Fibroblast of villous mesenchyme (primary cell): Measurements from ENCODE around the gene KCND3. TPM values are rescaled to one million over a fixed set of nuclear protein-coding genes. Genes with fewer than 3 reads are reported as not detected.
A peak's percentile ranks its signal among the peaks of the same experiment; 100 is the strongest.

Experiments
- DNase-seq: peaks from one replicate; pipeline ENCODE4 v3.0.0-alpha.2; 2010; ENCODE audit warnings: low read depth
- H3K4me3 ChIP-seq: 2 replicates; pipeline ENCODE4 v1.5.1; 2011; ENCODE audit warnings: low read depth, mild to moderate bottlenecking, low read length
- total RNA-seq: library from RNA; depleted of rRNA; stranded (reverse); fragments of >200 nt; gene quantifications from 2 replicates; pipeline ENCODE4 v1.2.3, GENCODE V29; 2012
- TF ChIP-seq, protein P1 (sequence below): IDR thresholded peaks from 2 replicates; pipeline ENCODE4 v1.5.1; 2012; ENCODE audit warnings: low read depth, mild to moderate bottlenecking, low read length; ENCODE audit not compliant: insufficient read depth

KCND3 gene
- total RNA-seq, 1 donor, result 1.7 TPM

DNA sequence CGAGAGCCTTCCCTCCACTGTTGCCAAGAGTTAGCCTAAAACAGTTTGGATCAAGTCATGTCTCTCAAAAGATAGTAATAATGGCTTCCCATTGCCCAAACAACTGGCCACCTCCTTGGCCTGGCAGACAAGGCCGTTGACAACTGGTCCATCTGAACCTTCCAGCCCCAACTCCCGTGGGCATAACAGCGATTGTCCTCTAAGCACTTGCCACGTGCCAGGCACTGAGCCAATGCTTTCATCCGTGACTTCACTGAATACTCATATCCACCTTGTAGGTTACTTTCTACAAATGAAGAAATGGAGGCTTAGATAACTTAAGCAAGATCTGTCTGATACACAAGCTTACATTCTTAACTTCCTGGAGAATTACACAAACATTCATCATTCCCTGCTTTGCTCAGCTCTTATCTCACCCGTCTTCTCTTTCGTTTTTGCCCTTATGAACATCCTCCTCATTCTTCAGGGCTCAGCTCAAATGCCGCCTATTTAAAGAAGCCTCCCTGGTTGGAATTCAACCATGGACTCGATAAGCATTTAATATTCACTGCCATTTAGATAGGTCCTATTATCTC lies 106.4 kb downstream of the KCND3 start:
- no peak overlapping the region for H3K4me3 ChIP-seq
- TF ChIP-seq, protein P1, sequence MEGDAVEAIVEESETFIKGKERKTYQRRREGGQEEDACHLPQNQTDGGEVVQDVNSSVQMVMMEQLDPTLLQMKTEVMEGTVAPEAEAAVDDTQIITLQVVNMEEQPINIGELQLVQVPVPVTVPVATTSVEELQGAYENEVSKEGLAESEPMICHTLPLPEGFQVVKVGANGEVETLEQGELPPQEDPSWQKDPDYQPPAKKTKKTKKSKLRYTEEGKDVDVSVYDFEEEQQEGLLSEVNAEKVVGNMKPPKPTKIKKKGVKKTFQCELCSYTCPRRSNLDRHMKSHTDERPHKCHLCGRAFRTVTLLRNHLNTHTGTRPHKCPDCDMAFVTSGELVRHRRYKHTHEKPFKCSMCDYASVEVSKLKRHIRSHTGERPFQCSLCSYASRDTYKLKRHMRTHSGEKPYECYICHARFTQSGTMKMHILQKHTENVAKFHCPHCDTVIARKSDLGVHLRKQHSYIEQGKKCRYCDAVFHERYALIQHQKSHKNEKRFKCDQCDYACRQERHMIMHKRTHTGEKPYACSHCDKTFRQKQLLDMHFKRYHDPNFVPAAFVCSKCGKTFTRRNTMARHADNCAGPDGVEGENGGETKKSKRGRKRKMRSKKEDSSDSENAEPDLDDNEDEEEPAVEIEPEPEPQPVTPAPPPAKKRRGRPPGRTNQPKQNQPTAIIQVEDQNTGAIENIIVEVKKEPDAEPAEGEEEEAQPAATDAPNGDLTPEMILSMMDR, result no peak
- peak; percentile 8 for DNase-seq

DNA sequence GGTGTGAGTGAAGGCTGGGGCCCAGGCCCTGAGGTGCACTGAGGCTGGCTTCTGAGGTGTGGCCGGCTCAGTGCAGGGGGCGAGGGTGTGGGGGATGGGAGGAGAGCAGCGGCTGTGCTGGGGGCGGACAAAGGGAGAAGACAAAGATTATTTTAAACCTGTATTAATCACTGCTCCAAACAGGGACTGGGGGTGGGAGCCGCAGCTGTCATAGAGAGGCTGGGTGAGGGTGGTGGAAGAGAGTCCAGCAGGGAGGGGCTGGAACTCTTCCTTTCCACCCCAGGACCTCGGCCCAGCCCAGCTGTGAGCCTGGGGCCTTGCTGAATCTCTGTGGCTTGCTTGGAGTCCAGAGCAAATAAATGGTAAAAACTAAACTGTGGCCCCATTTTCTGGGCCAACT lies 106.9 kb downstream of the KCND3 start:
- TF ChIP-seq, protein P1, result no peak
- no peak for DNase-seq
- H3K4me3 ChIP-seq, result no peak overlapping the region

DNA sequence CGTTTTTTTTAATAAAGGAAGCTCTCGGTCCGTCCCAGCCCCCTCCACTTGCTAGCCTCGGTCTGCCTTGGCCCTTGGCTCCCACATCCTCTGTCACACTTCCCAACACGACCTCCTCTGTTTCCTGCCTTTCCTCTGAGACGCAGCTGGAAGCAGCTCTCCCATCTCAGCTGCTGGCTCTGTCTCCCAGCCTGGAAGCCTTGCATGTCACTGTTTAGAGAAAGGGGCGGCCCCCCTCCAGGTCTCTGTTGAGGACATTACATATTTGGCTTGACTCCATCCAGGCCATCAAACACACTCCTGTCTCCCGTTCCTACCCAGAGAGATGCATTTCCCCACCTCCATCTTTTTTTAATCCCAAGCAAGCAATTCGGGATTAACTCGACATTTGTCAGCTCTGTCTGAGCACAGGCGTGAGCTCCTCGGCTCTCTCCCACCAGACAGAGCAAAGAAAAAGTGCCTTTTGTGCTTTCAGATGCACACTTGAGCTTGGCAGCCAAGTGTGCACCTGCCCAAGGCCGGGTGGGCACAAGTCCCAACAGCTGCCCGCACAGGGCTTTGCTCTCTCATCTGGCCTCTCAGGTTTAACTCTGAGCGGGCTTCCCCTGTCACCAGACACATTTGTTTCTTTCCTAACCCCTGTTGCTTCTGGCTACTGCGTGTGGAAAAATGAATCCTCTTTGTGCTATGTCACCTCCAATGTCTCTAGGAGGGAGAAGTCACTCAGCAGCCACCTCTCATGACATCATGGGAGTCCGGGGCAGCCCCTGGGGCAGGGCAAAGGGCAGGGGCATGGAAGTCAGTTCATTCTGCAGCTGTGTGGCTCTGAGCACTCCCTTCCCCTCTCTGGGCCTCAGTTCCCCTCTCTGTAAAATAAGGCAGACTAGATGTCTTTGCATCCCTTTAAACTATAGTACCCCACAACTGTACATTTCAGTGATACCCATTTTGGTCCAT lies 108.3 kb downstream of the KCND3 start:
- TF ChIP-seq, protein P1, result no peak
- H3K4me3 ChIP-seq, result no peak overlapping the region
- DNase-seq, result no peak

DNA sequence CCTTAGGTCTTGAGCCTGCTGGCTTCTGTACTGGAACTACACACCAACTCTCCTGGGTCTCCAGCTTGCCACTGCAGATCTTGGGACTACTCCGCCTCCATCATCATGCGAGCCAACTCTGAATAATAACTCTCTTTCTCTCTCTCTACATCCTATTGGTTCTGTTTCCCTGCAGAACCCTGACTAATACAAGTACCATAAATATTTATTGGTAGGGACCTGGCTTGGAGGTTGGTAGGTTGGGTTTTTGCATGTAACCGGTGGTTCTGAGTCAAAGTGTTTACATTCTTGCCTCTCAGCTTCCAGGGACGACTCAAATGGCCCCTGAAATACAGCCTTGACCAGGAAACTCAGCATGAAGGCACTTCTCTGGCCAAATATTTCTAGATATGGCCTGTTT lies 110.4 kb downstream of the KCND3 start:
- H3K4me3 ChIP-seq, result no peak overlapping the region
- no peak for DNase-seq
- TF ChIP-seq, protein P1, result no peak

DNA sequence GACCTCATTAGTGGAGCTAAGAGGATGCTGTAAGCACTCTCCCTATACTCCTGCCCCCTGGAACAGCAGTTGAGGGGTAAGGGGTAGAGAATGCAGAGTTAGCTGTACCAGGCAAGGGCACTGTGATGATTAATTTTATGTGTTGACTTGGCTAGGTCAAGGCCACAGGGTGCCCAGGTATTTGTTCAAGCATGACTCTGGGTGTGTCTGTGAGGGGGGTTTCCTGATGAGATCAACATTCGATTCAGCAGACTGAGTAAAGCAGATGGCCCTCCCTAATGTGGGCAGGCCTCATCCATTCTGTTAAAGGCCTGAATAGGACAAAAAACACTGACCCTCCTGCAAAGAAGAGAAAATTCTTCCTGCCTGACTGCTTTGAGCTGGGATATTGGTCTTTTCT lies 110.8 kb downstream of the KCND3 start:
- no peak overlapping the region for H3K4me3 ChIP-seq
- DNase-seq, result no peak
- TF ChIP-seq, protein P1, result no peak

DNA sequence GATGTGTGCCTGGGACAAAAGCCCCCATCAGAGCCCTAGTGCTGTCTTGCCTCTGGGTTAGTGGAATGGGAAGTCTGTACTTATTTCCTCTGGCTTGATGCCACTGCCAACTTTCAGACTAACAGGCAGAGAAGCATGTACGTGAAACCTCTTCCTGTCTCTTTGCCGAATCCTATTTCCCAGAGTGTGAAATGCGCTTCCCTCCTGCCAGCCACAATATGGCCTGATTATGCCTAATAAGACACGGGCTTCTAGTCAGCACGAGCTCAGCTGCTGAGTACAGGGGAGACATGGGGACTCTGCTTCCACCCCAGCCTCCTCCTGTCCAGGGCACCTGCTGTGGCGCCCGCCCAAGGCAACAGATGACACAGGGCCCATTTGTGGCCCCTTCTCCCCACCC lies 111.4 kb downstream of the KCND3 start:
- no peak for DNase-seq
- H3K4me3 ChIP-seq, result no peak overlapping the region
- TF ChIP-seq, protein P1, result no peak
